Stimulated activated CD8-positive, alpha-beta memory T cell treated with anti-CD3 and anti-CD28 coated beads, Interleukin-4, amount 100 ng/mL, for 1 hour (primary cell): ENCODE data around the gene OR4M1.
"Not testable (repeated sequence)": the region's sequence is repeated elsewhere in the genome, so short reads cannot be mapped to it uniquely, and the experiment has no call there.

Source experiments
- DNase-seq, 2 donors: peaks; one replicate each; pipeline ENCODE4 v3.0.0-alpha.2; 2020; ENCODE audit warnings: low read depth in 2 of 2, low spot score in 1 of 2

Gene OR4M1

GRCh38 chr14:19773204-19773603 is at the start of gene OR4M1:
Gene OR4M1 (plus strand): TSS chr14:19773504. CDS start chr14:19780323, 6,819 bp downstream.
- DNase-seq: not testable (repeated sequence)

GRCh38 chr14:19729359-19729758 is 43.9 kb upstream of the OR4M1 start:
- no peak for DNase-seq

GRCh38 chr14:19729763-19730162 is 43.5 kb upstream of the OR4M1 start:
- DNase-seq: no peak

- DNase-seq: not testable (repeated sequence)
Measured at GRCh38 chr14:19733893-19734292, 39.4 kb upstream of the OR4M1 start.

GRCh38 chr14:19743256-19743655 is 30.0 kb upstream of the OR4M1 start, which contains the start of gene OR4Q3:
Gene OR4Q3 (plus strand): TSS chr14:19743571.
- no peak for DNase-seq

GRCh38 chr14:19752316-19752715 is 21.0 kb upstream of the OR4M1 start:
- DNase-seq: not testable (repeated sequence)

GRCh38 chr14:19754172-19754571 is 19.1 kb upstream of the OR4M1 start:
- DNase-seq: no peak

- not testable (repeated sequence) for DNase-seq
Measured at GRCh38 chr14:19771491-19771890, 1.8 kb upstream of the OR4M1 start.

GRCh38 chr14:19771895-19772430 is 1.3 kb upstream of the OR4M1 start:
- no peak for DNase-seq

- not testable (repeated sequence) for DNase-seq
Measured at GRCh38 chr14:19772454-19772853, 850 bp upstream of the OR4M1 start.

GRCh38 chr14:19775587-19775986 is 2.3 kb downstream of the OR4M1 start:
- no peak for DNase-seq

GRCh38 chr14:19785848-19786247 is 12.5 kb downstream of the OR4M1 start:
- DNase-seq: not testable (repeated sequence)

GRCh38 chr14:19787318-19787717 is 14.0 kb downstream of the OR4M1 start:
- not testable (repeated sequence) for DNase-seq

GRCh38 chr14:19788150-19788549 is 14.8 kb downstream of the OR4M1 start:
- DNase-seq: not testable (repeated sequence)

- DNase-seq: not testable (repeated sequence)
Measured at GRCh38 chr14:19796520-19797108, 23.3 kb downstream of the OR4M1 start.

- no peak for DNase-seq
Measured at GRCh38 chr14:19799880-19800279, 26.6 kb downstream of the OR4M1 start.

- DNase-seq: no peak
Measured at GRCh38 chr14:19800282-19801117, 27.2 kb downstream of the OR4M1 start.

GRCh38 chr14:19801118-19801464 is 27.8 kb downstream of the OR4M1 start:
- no peak for DNase-seq

GRCh38 chr14:19803470-19803869 is 30.2 kb downstream of the OR4M1 start, which contains the start of gene OR4N2:
Gene OR4N2 (plus strand): TSS chr14:19803770. CDS start chr14:19827449, 23,679 bp downstream.
- DNase-seq: not testable (repeated sequence)

GRCh38 chr14:19813171-19813920 is 40.0 kb downstream of the OR4M1 start:
- DNase-seq: not testable (repeated sequence)

GRCh38 chr14:19819879-19820278 is 46.6 kb downstream of the OR4M1 start:
- DNase-seq: not testable (repeated sequence)
